Muscle of leg (tissue), 11 donors: ENCODE data around the gene PLD1. TPM values are rescaled to one million over a fixed set of nuclear protein-coding genes. Genes with fewer than 3 reads are reported as not detected.
A peak's percentile ranks its signal among the peaks of the same experiment; 100 is the strongest.

Experiments used
- DNase-seq: peaks from one replicate; pipeline ENCODE4 v3.0.0; 2013
- H3K27ac ChIP-seq: one replicate; pipeline ENCODE4 v1.5.1; 2013; ENCODE audit warnings: mild to moderate bottlenecking, low read length, control low read depth
- H3K27me3 ChIP-seq: one replicate; pipeline ENCODE4 v1.6.1; 2013; ENCODE audit warnings: low read length; ENCODE audit not compliant: control insufficient read depth, insufficient read depth
- H3K36me3 ChIP-seq: one replicate; pipeline ENCODE4 v1.6.1; 2013; ENCODE audit warnings: low read length; ENCODE audit not compliant: control insufficient read depth, insufficient read depth
- H3K4me1 ChIP-seq: one replicate; pipeline ENCODE4 v1.6.1; 2013; ENCODE audit warnings: low read length; ENCODE audit not compliant: control insufficient read depth, insufficient read depth
- H3K4me3 ChIP-seq: one replicate; pipeline ENCODE4 v1.5.1; 2013; ENCODE audit warnings: low read length, control low read depth
- H3K9me3 ChIP-seq: replicated peaks from 2 replicates; pipeline ENCODE4 v1.6.1; 2013; ENCODE audit warnings: low read depth, low read length; ENCODE audit not compliant: control insufficient read depth
- WGBS: methylation state at CpG from one replicate; pipeline ENCODE4 v1.1.5; 2013; ENCODE audit warnings: missing lambda C conversion rate; ENCODE audit not compliant: insufficient coverage; 5-methylcytosine and 5-hydroxymethylcytosine counted together
- polyA plus RNA-seq, 8 donors: library from polyadenylated mRNA; unstranded; fragments of 120-200 nt; gene quantifications; one replicate each; pipeline versions ENCODE4 v1.2.1 to v1.2.3, GENCODE V29; 2013; ENCODE audit warnings: inconsistent platforms in 1 of 8, low replicate concordance in 1 of 8; ENCODE audit not compliant: insufficient read length in 8 of 8, insufficient read depth in 1 of 8
- total RNA-seq: library from RNA; stranded (reverse); fragments of 120-200 nt; gene quantifications from one replicate; pipeline ENCODE4 v1.2.4, GENCODE V29; 2013

The PLD1 gene
- total and polyA plus RNA-seq, 9 donors = 12.4 to 21.7 (median 16.2) TPM

GRCh38 chr3:171789759-171790505, 20.4 kb downstream of the PLD1 start:
- no peaks in the 10 kb centered on the region for H3K36me3 ChIP-seq
- H3K9me3 ChIP-seq = no peaks in the 10 kb centered on the region
- no CpG with 5 or more reads among the region's 4 CpGs for WGBS
- H3K4me1 ChIP-seq = peaks cover 19% of the 10 kb centered on the region
- no peak overlapping the region for H3K4me3 ChIP-seq
- H3K27me3 ChIP-seq = no peaks in the 10 kb centered on the region
- DNase-seq = no peak
- no peak overlapping the region for H3K27ac ChIP-seq

GRCh38 chr3:171788546-171789351, 21.5 kb downstream of the PLD1 start:
- no peak overlapping the region for H3K4me3 ChIP-seq
- H3K27me3 ChIP-seq = no peaks in the 10 kb centered on the region
- no peak overlapping the region for H3K27ac ChIP-seq
- H3K9me3 ChIP-seq = no peaks in the 10 kb centered on the region
- H3K36me3 ChIP-seq = no peaks in the 10 kb centered on the region
- H3K4me1 ChIP-seq = peaks cover 19% of the 10 kb centered on the region
- 85% methylated on average over 2 of the region's 6 CpGs for WGBS
- peak; percentile 86 for DNase-seq

DNA sequence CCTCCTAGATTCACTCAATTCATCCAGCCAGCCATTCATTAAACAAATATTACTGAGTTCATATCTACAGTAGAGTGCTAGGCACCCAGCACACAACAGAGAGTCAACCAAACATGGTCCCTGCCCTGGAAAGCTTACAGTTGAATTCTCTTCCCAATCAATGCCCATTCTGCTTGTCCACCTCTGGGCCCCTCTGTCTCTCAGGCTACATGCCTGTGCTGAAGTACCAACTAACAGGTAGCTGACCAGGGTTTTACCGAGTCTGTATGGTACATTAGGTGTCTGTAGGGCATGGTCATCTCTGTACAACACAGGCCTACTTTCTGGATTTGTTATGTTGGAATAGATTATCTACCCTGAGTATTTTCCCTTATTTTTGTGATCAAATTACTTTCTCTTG, 23.3 kb downstream of the PLD1 start:
- WGBS = no CpG with 5 or more reads among the region's 1 CpG
- Histone ChIP-seq H3K4me1 (peaks cover 15% of the 10 kb centered on the region), H3K27ac (no peak overlapping the region), H3K36me3 (no peaks in the 10 kb centered on the region), H3K9me3 (no peaks in the 10 kb centered on the region), H3K27me3 (no peaks in the 10 kb centered on the region), H3K4me3 (no peak overlapping the region)
- no peak for DNase-seq

GRCh38 chr3:171784937-171785336, 25.3 kb downstream of the PLD1 start:
- Histone ChIP-seq H3K4me3 (no peak overlapping the region), H3K36me3 (no peaks in the 10 kb centered on the region), H3K9me3 (no peaks in the 10 kb centered on the region), H3K4me1 (peaks cover 4% of the 10 kb centered on the region), H3K27ac (no peak overlapping the region), H3K27me3 (no peaks in the 10 kb centered on the region)
- WGBS = no CpG with 5 or more reads among the region's 5 CpGs
- DNase-seq = no peak

DNA sequence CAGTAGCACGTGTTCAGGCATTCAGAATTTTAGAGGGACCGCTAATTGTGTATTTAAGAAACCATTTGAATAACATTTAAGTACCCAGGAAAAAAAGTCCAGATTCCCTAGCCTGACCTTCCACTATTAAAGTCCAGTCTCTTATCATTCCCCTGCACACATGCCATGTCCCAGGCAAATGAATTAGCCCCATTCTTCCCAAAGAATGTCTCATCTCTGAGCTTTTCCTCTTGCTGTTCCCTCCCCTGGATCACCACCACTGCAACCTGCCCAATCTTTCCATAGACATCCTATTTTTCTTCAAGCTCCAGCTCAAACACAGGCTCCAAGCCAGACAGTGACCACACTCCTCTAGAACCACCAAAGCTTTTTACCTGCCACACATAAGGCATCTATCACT, 25.9 kb downstream of the PLD1 start:
- Histone ChIP-seq H3K36me3 (no peaks in the 10 kb centered on the region), H3K4me1 (peaks cover 4% of the 10 kb centered on the region), H3K9me3 (no peaks in the 10 kb centered on the region), H3K27me3 (no peaks in the 10 kb centered on the region), H3K4me3 (no peak overlapping the region), H3K27ac (no peak overlapping the region)
- no peak for DNase-seq
- no CpG with 5 or more reads among the region's 2 CpGs for WGBS

DNA sequence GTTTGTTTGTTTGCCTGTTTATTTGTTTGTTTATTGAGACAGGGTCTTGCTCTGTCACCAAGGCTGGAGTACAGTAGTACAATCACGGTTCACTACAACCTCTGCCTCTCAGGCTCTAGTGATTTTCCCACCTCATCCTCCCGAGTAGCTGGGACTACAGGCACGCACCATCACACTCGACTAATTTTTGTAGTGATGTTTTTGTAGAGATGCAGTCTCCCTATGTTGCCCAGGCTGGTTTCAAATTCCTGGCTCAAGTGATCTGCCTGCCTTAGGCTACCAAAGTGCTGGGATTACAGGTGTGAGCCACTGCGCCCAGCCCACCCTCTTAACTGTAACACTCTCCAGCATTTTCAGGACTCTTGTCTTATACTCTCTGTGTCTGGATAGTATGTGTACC, 26.7 kb downstream of the PLD1 start:
- Histone ChIP-seq H3K36me3 (no peaks in the 10 kb centered on the region), H3K27ac (no peak overlapping the region), H3K4me1 (no peaks in the 10 kb centered on the region), H3K9me3 (no peaks in the 10 kb centered on the region), H3K27me3 (no peaks in the 10 kb centered on the region), H3K4me3 (no peak overlapping the region)
- no CpG with 5 or more reads among the region's 5 CpGs for WGBS
- no peak for DNase-seq

GRCh38 chr3:171783086-171783485, 27.2 kb downstream of the PLD1 start:
- Histone ChIP-seq H3K4me1 (no peaks in the 10 kb centered on the region), H3K27me3 (no peaks in the 10 kb centered on the region), H3K27ac (no peak overlapping the region), H3K36me3 (no peaks in the 10 kb centered on the region), H3K9me3 (no peaks in the 10 kb centered on the region), H3K4me3 (no peak overlapping the region)
- no peak for DNase-seq
- 87% methylated on average over 2 of the region's 2 CpGs for WGBS

GRCh38 chr3:171782617-171783016, 27.7 kb downstream of the PLD1 start:
- no peaks in the 10 kb centered on the region for H3K4me1 ChIP-seq
- H3K4me3 ChIP-seq = no peak overlapping the region
- no peak for DNase-seq
- no peaks in the 10 kb centered on the region for H3K36me3 ChIP-seq
- no peaks in the 10 kb centered on the region for H3K27me3 ChIP-seq
- H3K27ac ChIP-seq = no peak overlapping the region
- WGBS = 41% methylated on average over 1 of the region's 1 CpG
- no peaks in the 10 kb centered on the region for H3K9me3 ChIP-seq

GRCh38 chr3:171781711-171782127, 28.6 kb downstream of the PLD1 start:
- Histone ChIP-seq H3K27me3 (no peaks in the 10 kb centered on the region), H3K4me3 (no peak overlapping the region), H3K36me3 (no peaks in the 10 kb centered on the region), H3K27ac (no peak overlapping the region), H3K4me1 (no peaks in the 10 kb centered on the region), H3K9me3 (no peaks in the 10 kb centered on the region)
- no peak for DNase-seq
- 60% methylated on average over 2 of the region's 4 CpGs for WGBS

DNA sequence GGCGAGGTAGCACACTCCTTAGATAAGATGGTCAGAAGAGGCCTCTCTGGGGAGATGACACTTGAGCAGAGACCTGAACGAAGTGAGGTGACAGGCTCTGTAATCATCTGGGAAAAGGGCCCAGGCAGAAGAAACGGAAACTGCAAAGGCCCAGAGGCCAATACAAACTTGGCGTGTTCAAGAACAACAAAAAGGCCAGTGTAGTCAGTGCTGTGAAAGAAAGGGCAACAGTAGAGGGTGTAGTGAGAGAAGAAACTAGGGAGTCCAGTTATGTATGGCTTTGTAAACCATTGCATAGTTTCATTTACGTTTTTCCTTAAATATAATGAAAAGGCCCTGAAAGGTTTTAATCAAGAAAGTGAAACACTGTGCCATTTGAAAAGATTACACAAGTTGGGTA, 31.8 kb downstream of the PLD1 start:
- Histone ChIP-seq H3K36me3 (no peaks in the 10 kb centered on the region), H3K27ac (no peak overlapping the region), H3K27me3 (no peaks in the 10 kb centered on the region), H3K9me3 (no peaks in the 10 kb centered on the region), H3K4me1 (no peaks in the 10 kb centered on the region), H3K4me3 (no peak overlapping the region)
- WGBS = 76% methylated on average over 4 of the region's 5 CpGs
- no peak for DNase-seq
